Measurements from ENCODE around the gene IFT74.

IFT74 gene

GRCh38 chr9:26955921-26956859 lies at the start of gene IFT74:
Gene IFT74, plus strand, starts transcription at chr9:26956412. Its CDS starts 5,556 bp downstream, at chr9:26961968.
- DNase-seq (ENCODE audit: low read depth, low spot score): peak; percentile 91
- H3K27me3 ChIP-seq (ENCODE audit: control insufficient read depth, insufficient read depth, low read length): no peaks in the 10 kb centered on the region
- WGBS (ENCODE audit: insufficient coverage, insufficient read length): no CpG with 5 or more reads among the region's 53 CpGs
- H3K4me3 ChIP-seq (ENCODE audit: low read length): peak within 1 kb of the TSS; percentile 63; the same call in 1 of the 2 replicates
- no peaks in the 10 kb centered on the region for H3K4me1 ChIP-seq (ENCODE audit: control insufficient read depth, insufficient read depth, low read length)
- H3K36me3 ChIP-seq (ENCODE audit: control insufficient read depth, insufficient read depth, low read length): no peaks in the 10 kb centered on the region
- H3K9me3 ChIP-seq (ENCODE audit: control insufficient read depth, insufficient read depth, low read length): no peaks in the 10 kb centered on the region
- H3K27ac ChIP-seq (ENCODE audit: low read length): no peak within 1 kb of the TSS

- Histone ChIP-seq H3K9me3 (ENCODE audit: control insufficient read depth, insufficient read depth, low read length) (no peaks in the 10 kb centered on the region), H3K27me3 (ENCODE audit: control insufficient read depth, insufficient read depth, low read length) (no peaks in the 10 kb centered on the region), H3K4me3 (ENCODE audit: low read length) (no peak overlapping the region), H3K27ac (ENCODE audit: low read length) (no peak overlapping the region), H3K4me1 (ENCODE audit: control insufficient read depth, insufficient read depth, low read length) (no peaks in the 10 kb centered on the region), H3K36me3 (ENCODE audit: control insufficient read depth, insufficient read depth, low read length) (peaks cover 3% of the 10 kb centered on the region; the same call in 1 of the 2 replicates)
- no CpG with 5 or more reads among the region's 2 CpGs for whole genome bisulfite sequencing (ENCODE audit: insufficient coverage, insufficient read length)
- no peak for DNase-seq (ENCODE audit: low read depth, low spot score)
Observed at GRCh38 chr9:26913138-26913668, 43.0 kb upstream of the IFT74 start.

GRCh38 chr9:26919698-26920097 lies 36.5 kb upstream of the IFT74 start:
- H3K9me3 ChIP-seq (ENCODE audit: control insufficient read depth, insufficient read depth, low read length): no peaks in the 10 kb centered on the region
- no peaks in the 10 kb centered on the region for H3K27me3 ChIP-seq (ENCODE audit: control insufficient read depth, insufficient read depth, low read length)
- peaks cover 11% of the 10 kb centered on the region; the same call in 1 of the 2 replicates for H3K36me3 ChIP-seq (ENCODE audit: control insufficient read depth, insufficient read depth, low read length)
- H3K4me1 ChIP-seq (ENCODE audit: control insufficient read depth, insufficient read depth, low read length): no peaks in the 10 kb centered on the region
- DNase-seq (ENCODE audit: low read depth, low spot score): no peak
- H3K4me3 ChIP-seq (ENCODE audit: low read length): no peak overlapping the region
- H3K27ac ChIP-seq (ENCODE audit: low read length): no peak overlapping the region
- WGBS (ENCODE audit: insufficient coverage, insufficient read length): no CpG with 5 or more reads among the region's 1 CpG

GRCh38 chr9:26925609-26926008 lies 30.6 kb upstream of the IFT74 start:
- no CpG with 5 or more reads among the region's 4 CpGs for WGBS (ENCODE audit: insufficient coverage, insufficient read length)
- H3K36me3 ChIP-seq (ENCODE audit: control insufficient read depth, insufficient read depth, low read length): peaks cover 12% of the 10 kb centered on the region; the same call in 1 of the 2 replicates
- DNase-seq (ENCODE audit: low read depth, low spot score): no peak

GRCh38 chr9:26928902-26929495 lies 27.2 kb upstream of the IFT74 start:
- Histone ChIP-seq H3K36me3 (ENCODE audit: control insufficient read depth, insufficient read depth, low read length) (peaks cover 8% of the 10 kb centered on the region; the same call in 1 of the 2 replicates), H3K4me1 (ENCODE audit: control insufficient read depth, insufficient read depth, low read length) (no peaks in the 10 kb centered on the region), H3K27ac (ENCODE audit: low read length) (no peak overlapping the region), H3K9me3 (ENCODE audit: control insufficient read depth, insufficient read depth, low read length) (no peaks in the 10 kb centered on the region), H3K4me3 (ENCODE audit: low read length) (no peak overlapping the region), H3K27me3 (ENCODE audit: control insufficient read depth, insufficient read depth, low read length) (no peaks in the 10 kb centered on the region)
- no CpG with 5 or more reads among the region's 8 CpGs for WGBS (ENCODE audit: insufficient coverage, insufficient read length)
- no peak for DNase-seq (ENCODE audit: low read depth, low spot score)

More at GRCh38 chr9:26925609-26926008, 30.6 kb upstream of the IFT74 start:
- Histone ChIP-seq H3K4me3 (ENCODE audit: low read length) (no peak overlapping the region), H3K27me3 (ENCODE audit: control insufficient read depth, insufficient read depth, low read length) (no peaks in the 10 kb centered on the region), H3K27ac (ENCODE audit: low read length) (no peak overlapping the region), H3K9me3 (ENCODE audit: control insufficient read depth, insufficient read depth, low read length) (no peaks in the 10 kb centered on the region), H3K4me1 (ENCODE audit: control insufficient read depth, insufficient read depth, low read length) (no peaks in the 10 kb centered on the region)

DNA sequence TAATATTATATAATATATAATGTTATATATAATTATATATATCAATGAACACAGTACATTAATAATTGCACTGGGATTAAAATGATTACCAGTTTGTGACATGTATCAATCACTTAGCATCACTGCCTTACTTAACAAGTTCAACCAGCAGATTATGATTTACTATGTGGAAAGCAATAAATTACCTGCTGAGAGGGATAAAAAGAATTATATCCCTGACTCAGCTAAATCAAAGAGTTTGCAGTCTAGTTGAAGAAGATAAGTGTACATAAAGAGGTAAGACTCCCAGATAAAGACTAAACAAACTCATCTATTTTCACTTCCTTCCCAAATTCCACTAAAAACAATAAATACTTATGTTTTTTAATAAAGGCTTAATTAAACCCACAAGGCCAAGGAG lies 20.4 kb upstream of the IFT74 start:
- no peak overlapping the region for H3K4me3 ChIP-seq (ENCODE audit: low read length)
- no peak for DNase-seq (ENCODE audit: low read depth, low spot score)
- H3K9me3 ChIP-seq (ENCODE audit: control insufficient read depth, insufficient read depth, low read length): no peaks in the 10 kb centered on the region
- H3K4me1 ChIP-seq (ENCODE audit: control insufficient read depth, insufficient read depth, low read length): peaks cover 4% of the 10 kb centered on the region; the same call in 1 of the 2 replicates
- H3K27ac ChIP-seq (ENCODE audit: low read length): no peak overlapping the region
- no peaks in the 10 kb centered on the region for H3K36me3 ChIP-seq (ENCODE audit: control insufficient read depth, insufficient read depth, low read length)
- H3K27me3 ChIP-seq (ENCODE audit: control insufficient read depth, insufficient read depth, low read length): no peaks in the 10 kb centered on the region

GRCh38 chr9:26937816-26938371 lies 18.3 kb upstream of the IFT74 start:
- Histone ChIP-seq H3K27me3 (ENCODE audit: control insufficient read depth, insufficient read depth, low read length) (no peaks in the 10 kb centered on the region), H3K9me3 (ENCODE audit: control insufficient read depth, insufficient read depth, low read length) (no peaks in the 10 kb centered on the region), H3K4me1 (ENCODE audit: control insufficient read depth, insufficient read depth, low read length) (peaks cover 4% of the 10 kb centered on the region; the same call in 1 of the 2 replicates), H3K36me3 (ENCODE audit: control insufficient read depth, insufficient read depth, low read length) (no peaks in the 10 kb centered on the region), H3K4me3 (ENCODE audit: low read length) (no peak overlapping the region), H3K27ac (ENCODE audit: low read length) (no peak overlapping the region)
- WGBS (ENCODE audit: insufficient coverage, insufficient read length): no CpG with 5 or more reads among the region's 3 CpGs
- no peak for DNase-seq (ENCODE audit: low read depth, low spot score)

- no CpG with 5 or more reads among the region's 3 CpGs for WGBS (ENCODE audit: insufficient coverage, insufficient read length)
- DNase-seq (ENCODE audit: low read depth, low spot score): no peak
- no peak overlapping the region for H3K27ac ChIP-seq (ENCODE audit: low read length)
- H3K36me3 ChIP-seq (ENCODE audit: control insufficient read depth, insufficient read depth, low read length): no peaks in the 10 kb centered on the region
- H3K4me1 ChIP-seq (ENCODE audit: control insufficient read depth, insufficient read depth, low read length): peaks cover 4% of the 10 kb centered on the region; the same call in 1 of the 2 replicates
- H3K9me3 ChIP-seq (ENCODE audit: control insufficient read depth, insufficient read depth, low read length): no peaks in the 10 kb centered on the region
- no peaks in the 10 kb centered on the region for H3K27me3 ChIP-seq (ENCODE audit: control insufficient read depth, insufficient read depth, low read length)
- no peak overlapping the region for H3K4me3 ChIP-seq (ENCODE audit: low read length)
Observed at GRCh38 chr9:26939955-26940711, 16.1 kb upstream of the IFT74 start.

- Histone ChIP-seq H3K4me3 (ENCODE audit: low read length) (no peak overlapping the region), H3K36me3 (ENCODE audit: control insufficient read depth, insufficient read depth, low read length) (no peaks in the 10 kb centered on the region), H3K27me3 (ENCODE audit: control insufficient read depth, insufficient read depth, low read length) (no peaks in the 10 kb centered on the region), H3K9me3 (ENCODE audit: control insufficient read depth, insufficient read depth, low read length) (no peaks in the 10 kb centered on the region), H3K4me1 (ENCODE audit: control insufficient read depth, insufficient read depth, low read length) (peaks cover 4% of the 10 kb centered on the region; the same call in 1 of the 2 replicates), H3K27ac (ENCODE audit: low read length) (no peak overlapping the region)
- no peak for DNase-seq (ENCODE audit: low read depth, low spot score)
- WGBS (ENCODE audit: insufficient coverage, insufficient read length): no CpG with 5 or more reads among the region's 1 CpG
Observed at GRCh38 chr9:26940779-26941178, 15.4 kb upstream of the IFT74 start.
